GM18870 (cell line): Measurements from ENCODE around the gene SHROOM3.

ENCODE experiments used
- ATAC-seq: cut with Tn5 transposase; IDR thresholded peaks from one replicate; pipeline ENCODE4 v1.9.1; 2021; ENCODE audit warnings: moderate library complexity; ENCODE audit not compliant: unreplicated experiment

SHROOM3 gene

GRCh38 chr4:76687746-76688448, 252.9 kb downstream of the SHROOM3 start:
- no peak for ATAC-seq

GRCh38 chr4:76688619-76689144, 253.7 kb downstream of the SHROOM3 start:
- no peak for ATAC-seq

GRCh38 chr4:76689145-76689817, 254.3 kb downstream of the SHROOM3 start:
- ATAC-seq = no peak

GRCh38 chr4:76690011-76690905, 255.2 kb downstream of the SHROOM3 start:
- no peak for ATAC-seq

GRCh38 chr4:76690906-76691275, 255.9 kb downstream of the SHROOM3 start:
- no peak for ATAC-seq

GRCh38 chr4:76691807-76692582, 257.0 kb downstream of the SHROOM3 start:
- ATAC-seq = no peak

- no peak for ATAC-seq
These were observed 257.7 kb downstream of the SHROOM3 start for GRCh38 chr4:76692761-76693160.

GRCh38 chr4:76694056-76694455, 259.0 kb downstream of the SHROOM3 start:
- ATAC-seq = no peak

GRCh38 chr4:76696109-76696508, 261.1 kb downstream of the SHROOM3 start:
- ATAC-seq = no peak

GRCh38 chr4:76697129-76697803, 262.2 kb downstream of the SHROOM3 start:
- ATAC-seq = peak; percentile 80

- ATAC-seq = no peak
These were observed 263.1 kb downstream of the SHROOM3 start for GRCh38 chr4:76698141-76698540.

- no peak for ATAC-seq
These were observed 264.8 kb downstream of the SHROOM3 start for GRCh38 chr4:76699751-76700310.

- ATAC-seq = no peak
These were observed 267.6 kb downstream of the SHROOM3 start for GRCh38 chr4:76702440-76703122.

- ATAC-seq = no peak
These were observed 268.1 kb downstream of the SHROOM3 start for GRCh38 chr4:76703123-76703490.

GRCh38 chr4:76703676-76704075, 268.6 kb downstream of the SHROOM3 start:
- ATAC-seq = no peak

- ATAC-seq = no peak
These were observed 269.3 kb downstream of the SHROOM3 start for GRCh38 chr4:76704133-76704881.

GRCh38 chr4:76705472-76705871, 270.4 kb downstream of the SHROOM3 start:
- ATAC-seq = no peak

GRCh38 chr4:76706581-76706980, 271.6 kb downstream of the SHROOM3 start:
- no peak for ATAC-seq
